ENCODE results near the gene C1orf146. TPM values are rescaled to one million over a fixed set of nuclear protein-coding genes. Genes with fewer than 3 reads are reported as not detected.
"Not testable (repeated sequence)": the region's sequence is repeated elsewhere in the genome, so short reads cannot be mapped to it uniquely, and the experiment has no call there.

Gene C1orf146
- total and polyA plus RNA-seq, 5 experiments from 2014 or later: not detected

DNA sequence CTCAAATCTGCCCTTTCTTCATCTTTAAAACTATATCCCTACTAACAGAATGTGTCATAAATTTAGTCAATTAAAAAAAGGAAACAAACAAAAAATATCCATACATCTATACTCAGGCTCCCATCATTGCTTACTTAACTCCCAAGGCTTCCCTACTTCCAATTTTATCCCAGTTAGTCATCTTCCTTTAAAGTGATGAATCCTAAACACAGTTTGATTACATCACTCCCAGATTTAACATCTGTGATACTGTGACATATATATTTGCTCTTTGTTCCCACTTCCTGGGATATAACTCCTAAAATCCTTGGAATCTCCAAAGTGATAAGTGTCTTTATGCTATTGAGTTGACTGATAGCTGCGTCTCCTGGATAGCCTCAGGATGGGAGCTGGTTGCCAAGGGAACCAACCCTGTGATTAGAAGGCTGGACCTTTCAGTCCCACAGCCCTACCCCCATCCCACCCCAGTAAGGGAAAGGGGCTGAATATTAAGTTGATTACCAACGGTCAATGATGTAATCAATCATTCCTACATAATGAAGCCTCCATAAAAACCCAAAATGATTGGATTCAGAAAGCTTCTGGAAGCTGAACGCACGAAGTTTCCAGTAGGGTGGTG lies 59.5 kb downstream of the C1orf146 start:
- H3K27me3 Mint-ChIP-seq: no peaks in the 10 kb centered on the region
- peaks cover 5 to 35% (median 12%) of the 10 kb centered on the region in 4 donors for H3K4me1 Mint-ChIP-seq
- no peak for DNase-seq
- H3K4me3 Mint-ChIP-seq: no peak overlapping the region
- H3K27ac Mint-ChIP-seq: peak overlapping the region in 2 of 10 donors; percentile 20 to 76
- ATAC-seq: no peak
- peaks cover 27 to 80% (median 56%) of the 10 kb centered on the region in 3 donors for H3K36me3 Mint-ChIP-seq
- peaks cover 0 to 3% (median 0%) of the 10 kb centered on the region in 9 donors for H3K9me3 Mint-ChIP-seq
- POLR2A ChIA-PET: no interaction called here

DNA sequence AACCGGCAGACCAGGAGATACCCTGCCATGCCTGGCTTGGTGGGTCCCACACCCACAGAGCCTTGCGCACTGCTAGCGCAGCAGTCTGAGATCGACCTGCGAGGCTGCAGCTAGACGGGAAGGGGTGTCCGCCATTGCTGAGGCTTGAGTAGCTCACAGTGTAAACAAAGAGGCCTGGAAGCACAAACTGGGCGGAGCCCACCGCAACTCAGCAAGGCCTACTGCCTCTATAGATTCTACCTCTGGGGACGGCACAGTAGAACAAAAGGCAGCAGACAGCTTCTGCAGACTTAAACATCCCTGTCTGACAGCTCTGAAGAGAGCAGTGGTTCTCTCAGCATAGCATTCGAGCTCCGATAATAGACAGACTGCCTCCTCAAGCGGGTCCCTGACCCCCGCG lies 62.1 kb downstream of the C1orf146 start:
- H3K27me3 Mint-ChIP-seq, POLR2A ChIA-PET, H3K4me3 Mint-ChIP-seq, ATAC-seq, H3K27ac Mint-ChIP-seq, H3K9me3 Mint-ChIP-seq, DNase-seq: not testable (repeated sequence)
- Mint-ChIP-seq H3K4me1 (peaks cover 16 to 50% (median 21%) of the 10 kb centered on the region in 4 donors), H3K36me3 (peaks cover 30 to 89% (median 69%) of the 10 kb centered on the region in 3 donors)

DNA sequence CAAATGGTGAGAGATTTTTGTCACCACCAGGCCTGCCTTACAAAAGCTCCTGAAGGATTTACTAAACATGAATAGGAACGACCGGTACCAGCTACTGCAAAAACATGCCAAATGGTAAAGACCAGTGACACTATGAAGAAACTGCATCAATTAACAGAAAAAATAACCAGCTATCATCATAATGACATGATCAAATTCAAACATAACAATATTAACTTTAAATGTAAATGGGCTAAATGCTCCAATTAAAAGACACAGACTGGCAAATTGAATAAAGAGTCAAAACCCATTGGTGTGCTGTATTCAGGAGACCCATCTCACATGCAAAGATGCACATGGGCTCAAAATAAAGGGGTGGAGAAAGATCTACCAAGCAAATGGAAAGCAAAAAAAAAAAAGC lies 63.7 kb downstream of the C1orf146 start:
- Mint-ChIP-seq H3K4me1 (peaks cover 13 to 39% (median 19%) of the 10 kb centered on the region in 4 donors), H3K36me3 (peaks cover 35 to 91% (median 79%) of the 10 kb centered on the region in 3 donors)
- H3K9me3 Mint-ChIP-seq, H3K27me3 Mint-ChIP-seq, H3K27ac Mint-ChIP-seq, ATAC-seq, POLR2A ChIA-PET, H3K4me3 Mint-ChIP-seq, DNase-seq: not testable (repeated sequence)

DNA sequence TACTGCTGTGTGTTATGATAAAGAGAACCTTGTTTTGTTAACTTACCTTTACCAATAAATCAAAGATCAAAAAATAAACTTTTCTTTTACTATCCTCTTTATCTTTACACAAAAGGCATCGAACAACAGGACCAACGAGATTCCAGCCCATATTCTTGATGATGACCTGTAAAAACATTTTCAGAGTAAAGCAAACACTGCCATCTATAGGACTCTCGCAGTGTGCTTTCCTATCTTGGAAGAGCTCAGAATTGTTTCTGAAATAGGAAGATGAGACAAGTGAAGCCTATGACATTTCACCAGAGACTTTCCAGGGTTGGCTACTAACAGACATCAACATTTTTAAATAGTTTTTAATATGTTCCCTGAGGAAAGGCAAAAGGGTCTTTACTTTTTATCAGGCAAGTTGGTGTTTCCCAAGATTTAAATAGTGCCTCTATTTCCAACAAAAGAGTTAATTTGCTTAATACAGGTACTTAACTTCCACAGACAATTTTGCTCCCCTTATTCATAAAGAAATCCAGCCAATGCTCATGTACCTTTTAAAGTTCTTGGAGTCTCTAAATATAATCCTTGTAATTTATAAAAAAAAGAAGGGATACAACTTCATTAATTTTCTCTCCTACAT lies 73.8 kb downstream of the C1orf146 start:
- H3K27me3 Mint-ChIP-seq: no peaks in the 10 kb centered on the region
- DNase-seq (peak in 3 of 10 donors; percentile 2 to 32 (median 21)), ATAC-seq (peak; percentile 40 to 52)
- H3K36me3 Mint-ChIP-seq: peaks cover 12 to 61% (median 35%) of the 10 kb centered on the region in 3 donors
- POLR2A ChIA-PET: no interaction called here
- H3K27ac Mint-ChIP-seq: peak overlapping the region in 1 of 10 donors; percentile 40
- H3K9me3 Mint-ChIP-seq: no peaks in the 10 kb centered on the region
- no peak overlapping the region for H3K4me3 Mint-ChIP-seq
- peaks cover 13 to 35% (median 20%) of the 10 kb centered on the region in 4 donors for H3K4me1 Mint-ChIP-seq

Other genes starting within 250 kb of the C1orf146 start
- under 1 TPM in 1 of 2 experiments, not detected in 1; 0.26 TPM for gene EPHX4, start 187.9 kb upstream of the C1orf146 start, total RNA-seq
- under 1 TPM in 2 of 3 donors, not detected in 1; 0.19 to 0.43 TPM for gene EPHX4, start 187.9 kb upstream of the C1orf146 start, polyA plus RNA-seq
- gene SETSIP, start 142.5 kb upstream of the C1orf146 start, total RNA-seq: not detected
- not detected for gene SETSIP, start 142.5 kb upstream of the C1orf146 start, polyA plus RNA-seq
- 1 to 10 TPM; 8.0 to 8.5 TPM for gene BTBD8, start 137.6 kb upstream of the C1orf146 start, total RNA-seq
- gene BTBD8, start 137.6 kb upstream of the C1orf146 start, polyA plus RNA-seq: 1 to 10 TPM in 2 of 3 donors, under 1 TPM in 1; 0.22 to 2.0 (median 1.3) TPM
- gene GLMN, start 81.1 kb downstream of the C1orf146 start, total RNA-seq: 10 to 100 TPM; 14.8 to 16.3 TPM
- gene GLMN, start 81.1 kb downstream of the C1orf146 start, polyA plus RNA-seq: 10 to 100 TPM in 1 of 3 donors, 1 to 10 TPM in 2; 6.3 to 11.7 (median 9.4) TPM
- gene RPAP2, start 81.1 kb downstream of the C1orf146 start, total RNA-seq: 10 to 100 TPM; 38.7 to 48.4 TPM
- gene RPAP2, start 81.1 kb downstream of the C1orf146 start, polyA plus RNA-seq: 10 to 100 TPM; 15.3 to 25.9 (median 19.4) TPM